Naive thymus-derived CD4-positive, alpha-beta T cell (primary cell): Measurements from ENCODE around the gene TCF3. TPM values are rescaled to one million over a fixed set of nuclear protein-coding genes. Genes with fewer than 3 reads are reported as not detected.

ENCODE experiments used
- ATAC-seq: fragments of 150-1000 bp; cut with Tn5 transposase; 2 replicates; pipeline ENCODE4 v1.10.0; 2021; ENCODE audit warnings: mild to moderate bottlenecking, moderate library complexity
- CTCF ChIA-PET: fragments of 350-600 bp; sonication (Branson Sonifier 250); formaldehyde crosslinking; loops from one replicate; lab custom pipeline; 2021; ENCODE audit warnings: antibody characterized with exemption; lab: Charles Lee
- POLR2A ChIA-PET: fragments of 350-600 bp; sonication (Branson Sonifier 250); formaldehyde crosslinking; loops from one replicate; lab custom pipeline; 2021; ENCODE audit warnings: antibody characterized with exemption, inconsistent platforms; lab: Charles Lee
- DNase-seq, 9 donors: peaks; one replicate each; pipeline versions ENCODE4 v3.0.0 to v3.0.0-alpha.2; 2020 to 2022; ENCODE audit warnings: mixed read lengths in 1 of 9
- H3K27ac ChIP-seq: one replicate; pipeline ENCODE4 v1.7.0; 2013; ENCODE audit warnings: mild to moderate bottlenecking, low read depth, low read length, moderate library complexity
- H3K27me3 ChIP-seq, 2 donors: one replicate each; pipeline ENCODE4 v1.7.0; 2013; ENCODE audit warnings: low read length in 2 of 2, mild to moderate bottlenecking in 2 of 2, moderate library complexity in 2 of 2; ENCODE audit not compliant: control insufficient read depth in 2 of 2, insufficient read depth in 2 of 2
- H3K36me3 ChIP-seq, 3 experiments: 1 replicate in 2 of 3; 2 replicates in 1 of 3; pipeline ENCODE4 v1.7.0; 2013; ENCODE audit warnings: low read length in 3 of 3, mild to moderate bottlenecking in 3 of 3, moderate library complexity in 1 of 3; ENCODE audit not compliant: insufficient read depth in 3 of 3, control insufficient read depth in 2 of 3
- H3K4me1 ChIP-seq, 2 donors: one replicate each; pipeline ENCODE4 v1.7.0; 2013; ENCODE audit warnings: low read length in 2 of 2, mild to moderate bottlenecking in 2 of 2, moderate library complexity in 1 of 2; ENCODE audit not compliant: control insufficient read depth in 2 of 2, insufficient read depth in 2 of 2
- H3K4me3 ChIP-seq: 2 replicates; pipeline ENCODE4 v1.7.0; 2013; ENCODE audit warnings: mild to moderate bottlenecking, low read length
- H3K9me3 ChIP-seq, 3 experiments: 1 replicate in 2 of 3; 2 replicates in 1 of 3; pipeline ENCODE4 v1.7.0; 2013; ENCODE audit warnings: low read length in 3 of 3; ENCODE audit not compliant: control insufficient read depth in 2 of 3
- H3K27ac Mint-ChIP-seq, 9 donors: one replicate each; pipeline ENCODE4 v1.8.0; 2020 to 2022; ENCODE audit warnings: mixed read lengths in 9 of 9, mild to moderate bottlenecking in 8 of 9, moderate library complexity in 5 of 9, inconsistent platforms in 2 of 9
- H3K27me3 Mint-ChIP-seq, 5 donors: one replicate each; pipeline ENCODE4 v1.8.0; 2021 to 2022; ENCODE audit warnings: mixed read lengths in 5 of 5, mild to moderate bottlenecking in 1 of 5
- H3K36me3 Mint-ChIP-seq, 5 donors: one replicate each; pipeline ENCODE4 v1.8.0; 2020 to 2022; ENCODE audit warnings: mixed read lengths in 5 of 5, mild to moderate bottlenecking in 3 of 5, inconsistent platforms in 1 of 5
- H3K4me1 Mint-ChIP-seq, 7 donors: one replicate each; pipeline ENCODE4 v1.8.0; 2020 to 2022; ENCODE audit warnings: mixed read lengths in 7 of 7, mild to moderate bottlenecking in 3 of 7, inconsistent platforms in 1 of 7
- H3K4me3 Mint-ChIP-seq, 10 donors: one replicate each; pipeline ENCODE4 v1.8.0; 2020 to 2022; ENCODE audit warnings: mild to moderate bottlenecking in 10 of 10, mixed read lengths in 10 of 10, moderate library complexity in 6 of 10, inconsistent platforms in 2 of 10
- H3K9me3 Mint-ChIP-seq, 11 donors: one replicate each; pipeline ENCODE4 v1.8.0; 2020 to 2022; ENCODE audit warnings: mixed read lengths in 11 of 11, mild to moderate bottlenecking in 4 of 11, inconsistent platforms in 1 of 11, moderate library complexity in 1 of 11
- intact Hi-C, 2 donors: fragments of 100-400 bp; cut with micrococcal nuclease; formaldehyde crosslinking; loops; one replicate each; pipeline ENCODE4 v1.15.1; 2023
- polyA plus RNA-seq, 2 donors: library from polyadenylated mRNA; unstranded; fragments of 300-500 nt; fragmentation: Illumina TruSeq; gene quantifications; one replicate each; pipeline ENCODE4 v1.2.3, GENCODE V29; 2021
- total RNA-seq, 6 experiments: library from RNA in 5 of 6; stranded (reverse) in 5 of 6; gene quantifications; 1 replicate in 5 of 6; 2 replicates in 1 of 6; pipeline ENCODE4 v1.2.3 and lab custom pipeline; 2021 to 2026

Gene TCF3
- total and polyA plus RNA-seq, 7 experiments from 2014 or later: 5.8 to 83.6 (median 72.1) TPM

GRCh38 chr19:1683869-1684572 lies 31.6 kb upstream of the TCF3 start:
- no peak for DNase-seq
- Mint-ChIP-seq H3K4me1 (peaks cover 0 to 9% (median 0%) of the 10 kb centered on the region in 7 donors), H3K4me3 (no peak overlapping the region), H3K27ac (no peak overlapping the region), H3K9me3 (peaks cover 0 to 3% (median 0%) of the 10 kb centered on the region in 11 donors), H3K27me3 (peaks cover 10 to 55% (median 33%) of the 10 kb centered on the region in 5 donors), H3K36me3 (no peaks in the 10 kb centered on the region)
- ChIA-PET POLR2A (no interaction called here), CTCF (no interaction called here)
- intact Hi-C loops: no loop called here
- H3K9me3 ChIP-seq: no peaks in the 10 kb centered on the region
- no peak overlapping the region for H3K27ac ChIP-seq
- H3K4me1 ChIP-seq: no peaks in the 10 kb centered on the region
- no peaks in the 10 kb centered on the region for H3K36me3 ChIP-seq
- ATAC-seq: no peak
- no peaks in the 10 kb centered on the region for H3K27me3 ChIP-seq
- no peak overlapping the region for H3K4me3 ChIP-seq

GRCh38 chr19:1680976-1681375 lies 28.6 kb upstream of the TCF3 start:
- H3K4me1 Mint-ChIP-seq: peaks cover 0 to 7% (median 0%) of the 10 kb centered on the region in 7 donors
- H3K9me3 Mint-ChIP-seq: no peaks in the 10 kb centered on the region
- Histone ChIP-seq H3K9me3 (no peaks in the 10 kb centered on the region), H3K36me3 (no peaks in the 10 kb centered on the region), H3K4me1 (no peaks in the 10 kb centered on the region), H3K27me3 (peaks cover 0 to 6% of the 10 kb centered on the region in 2 donors), H3K27ac (no peak overlapping the region), H3K4me3 (no peak overlapping the region)
- no peak overlapping the region for H3K4me3 Mint-ChIP-seq
- CTCF ChIA-PET: interaction anchor here (0.7 kb wide), 1 partner anchor 136 kb away, joined by 3 read pairs; no protein-coding TSS in a partner anchor
- DNase-seq: no peak
- intact Hi-C loops: no loop called here
- no peak overlapping the region for H3K27ac Mint-ChIP-seq
- H3K36me3 Mint-ChIP-seq: peaks cover 0 to 8% (median 4%) of the 10 kb centered on the region in 5 donors
- no peak for ATAC-seq
- POLR2A ChIA-PET: no interaction called here
- peaks cover 28 to 62% (median 40%) of the 10 kb centered on the region in 5 donors for H3K27me3 Mint-ChIP-seq

- Histone ChIP-seq H3K27ac (no peak overlapping the region), H3K4me1 (no peaks in the 10 kb centered on the region), H3K4me3 (no peak overlapping the region), H3K36me3 (no peaks in the 10 kb centered on the region), H3K27me3 (peaks cover 0 to 10% of the 10 kb centered on the region in 2 donors), H3K9me3 (no peaks in the 10 kb centered on the region)
- Mint-ChIP-seq H3K4me1 (peaks cover 0 to 9% (median 0%) of the 10 kb centered on the region in 7 donors), H3K27ac (no peak overlapping the region), H3K9me3 (peaks cover 0 to 1% (median 0%) of the 10 kb centered on the region in 11 donors), H3K4me3 (peak overlapping the region in 1 of 10 donors; percentile 59), H3K27me3 (peaks cover 43 to 60% (median 47%) of the 10 kb centered on the region in 5 donors), H3K36me3 (peaks cover 0 to 8% (median 4%) of the 10 kb centered on the region in 5 donors)
- ChIA-PET CTCF (no interaction called here), POLR2A (no interaction called here)
- no peak for ATAC-seq
- no peak for DNase-seq
- intact Hi-C loops: no loop called here
Observed at GRCh38 chr19:1678073-1678472, 25.7 kb upstream of the TCF3 start.

GRCh38 chr19:1676351-1677266 lies 24.2 kb upstream of the TCF3 start:
- peaks cover 0 to 1% (median 0%) of the 10 kb centered on the region in 11 donors for H3K9me3 Mint-ChIP-seq
- Histone ChIP-seq H3K36me3 (no peaks in the 10 kb centered on the region), H3K4me1 (peaks cover 0 to 4% of the 10 kb centered on the region in 2 donors), H3K9me3 (no peaks in the 10 kb centered on the region), H3K27me3 (peaks cover 0 to 10% of the 10 kb centered on the region in 2 donors), H3K4me3 (no peak overlapping the region), H3K27ac (no peak overlapping the region)
- H3K36me3 Mint-ChIP-seq: peaks cover 0 to 8% (median 4%) of the 10 kb centered on the region in 5 donors
- POLR2A ChIA-PET: no interaction called here
- no peak overlapping the region for H3K27ac Mint-ChIP-seq
- no peak overlapping the region for H3K4me3 Mint-ChIP-seq
- peaks cover 37 to 56% (median 44%) of the 10 kb centered on the region in 5 donors for H3K27me3 Mint-ChIP-seq
- H3K4me1 Mint-ChIP-seq: peaks cover 0 to 5% (median 0%) of the 10 kb centered on the region in 7 donors
- intact Hi-C loops: no loop called here
- CTCF ChIA-PET: interaction anchor here (1.0 kb wide), 1 partner anchor 130 kb away, joined by 4 read pairs; no protein-coding TSS in a partner anchor
- DNase-seq (no peak), ATAC-seq (no peak)

GRCh38 chr19:1675633-1676350 lies 23.4 kb upstream of the TCF3 start:
- Histone ChIP-seq H3K27me3 (peaks cover 0 to 14% of the 10 kb centered on the region in 2 donors), H3K4me1 (peaks cover 0 to 4% of the 10 kb centered on the region in 2 donors), H3K27ac (no peak overlapping the region), H3K36me3 (no peaks in the 10 kb centered on the region), H3K4me3 (no peak overlapping the region), H3K9me3 (no peaks in the 10 kb centered on the region)
- H3K9me3 Mint-ChIP-seq: peaks cover 0 to 1% (median 0%) of the 10 kb centered on the region in 11 donors
- ATAC-seq (no peak), DNase-seq (no peak)
- intact Hi-C loops: no loop called here
- POLR2A ChIA-PET: interaction anchor here (0.5 kb wide), 1 partner anchor 607 kb away, joined by 4 read pairs; no protein-coding TSS in a partner anchor
- peaks cover 39 to 57% (median 43%) of the 10 kb centered on the region in 5 donors for H3K27me3 Mint-ChIP-seq
- H3K27ac Mint-ChIP-seq: no peak overlapping the region
- H3K4me3 Mint-ChIP-seq: no peak overlapping the region
- peaks cover 0 to 8% (median 4%) of the 10 kb centered on the region in 5 donors for H3K36me3 Mint-ChIP-seq
- H3K4me1 Mint-ChIP-seq: peaks cover 0 to 8% (median 0%) of the 10 kb centered on the region in 7 donors
- CTCF ChIA-PET: interaction anchor here (0.6 to 1.0 kb wide), 2 partner anchors 129 to 546 kb away, joined by 3 to 4 read pairs; no protein-coding TSS in a partner anchor

GRCh38 chr19:1674293-1674679 lies 21.9 kb upstream of the TCF3 start:
- Mint-ChIP-seq H3K27ac (no peak overlapping the region), H3K27me3 (peaks cover 43 to 62% (median 47%) of the 10 kb centered on the region in 5 donors), H3K4me3 (no peak overlapping the region), H3K9me3 (peaks cover 0 to 1% (median 0%) of the 10 kb centered on the region in 11 donors), H3K36me3 (peaks cover 0 to 8% (median 4%) of the 10 kb centered on the region in 5 donors), H3K4me1 (peaks cover 0 to 10% (median 0%) of the 10 kb centered on the region in 7 donors)
- Histone ChIP-seq H3K9me3 (no peaks in the 10 kb centered on the region), H3K4me1 (peaks cover 0 to 4% of the 10 kb centered on the region in 2 donors), H3K27me3 (peaks cover 0 to 14% of the 10 kb centered on the region in 2 donors), H3K27ac (no peak overlapping the region), H3K36me3 (no peaks in the 10 kb centered on the region), H3K4me3 (no peak overlapping the region)
- ChIA-PET POLR2A (no interaction called here), CTCF (interaction anchor here (0.7 to 1.6 kb wide), 3 partner anchors 69 to 93 kb away, joined by 3 to 5 read pairs (median 3); partner anchors contain the start of gene UQCR11)
- DNase-seq (no peak), ATAC-seq (no peak)
- intact Hi-C loops: loop anchor here (5.0 kb wide), 2 partner anchors 52 to 67 kb away; partner anchors contain the start of gene UQCR11 (in 1 of the 2)
